NCI-H510A treated with DMSO at 0.1 percent for 48 hours (cell line): Measurements from ENCODE around the gene ZXDC.
A peak's percentile ranks its signal among the peaks of the same experiment; 100 is the strongest.

Source experiments
- DNase-seq: peaks from one replicate; lab custom pipeline; 2025; lab: John Stamatoyannopoulos, UW

ZXDC gene

GRCh38 chr3:126488886-126489569, 13.3 kb upstream of the ZXDC start:
- no peak for DNase-seq

GRCh38 chr3:126488185-126488584, 12.5 kb upstream of the ZXDC start:
- no peak for DNase-seq

- DNase-seq = no peak
Measured at GRCh38 chr3:126487151-126487771, 11.6 kb upstream of the ZXDC start.

GRCh38 chr3:126486360-126486847, 10.7 kb upstream of the ZXDC start:
- DNase-seq = no peak

- no peak for DNase-seq
Measured at GRCh38 chr3:126485956-126486355, 10.3 kb upstream of the ZXDC start.

GRCh38 chr3:126485176-126485897, 9.6 kb upstream of the ZXDC start:
- DNase-seq = no peak

- no peak for DNase-seq
Measured at GRCh38 chr3:126484662-126485061, 9.0 kb upstream of the ZXDC start.

- DNase-seq = no peak
Measured at GRCh38 chr3:126484148-126484547, 8.5 kb upstream of the ZXDC start.

GRCh38 chr3:126483321-126483761, 7.7 kb upstream of the ZXDC start:
- no peak for DNase-seq

- DNase-seq = no peak
Measured at GRCh38 chr3:126482503-126483255, 7.0 kb upstream of the ZXDC start.

- peak; percentile 14 for DNase-seq
Measured at GRCh38 chr3:126481808-126482502, 6.3 kb upstream of the ZXDC start.

GRCh38 chr3:126480861-126481260, 5.2 kb upstream of the ZXDC start:
- DNase-seq = no peak

- DNase-seq = no peak
Measured at GRCh38 chr3:126480206-126480605, 4.5 kb upstream of the ZXDC start.

- no peak for DNase-seq
Measured at GRCh38 chr3:126479642-126480041, 4.0 kb upstream of the ZXDC start.

- DNase-seq = no peak
Measured at GRCh38 chr3:126478581-126479310, 3.1 kb upstream of the ZXDC start.

- DNase-seq = no peak
Measured at GRCh38 chr3:126477061-126477380, 1.3 kb upstream of the ZXDC start.

GRCh38 chr3:126476166-126477060, 722 bp upstream of the ZXDC start:
- peak; percentile 40 for DNase-seq

GRCh38 chr3:126474498-126475412, 936 bp downstream of the ZXDC start:
- peak; percentile 1 for DNase-seq
